ENCODE measurements around the gene AURKB. TPM values are rescaled to one million over a fixed set of nuclear protein-coding genes. Genes with fewer than 3 reads are reported as not detected.
"Not testable (repeated sequence)": the region's sequence is repeated elsewhere in the genome, so short reads cannot be mapped to it uniquely, and the experiment has no call there.

AURKB gene
- total and polyA plus RNA-seq, 3 donors from 2014 or later = 2.4 to 3.7 (median 3.2) TPM

- DNase-seq = no peak
- H3K27ac ChIP-seq = no peak overlapping the region
- no peaks in the 10 kb centered on the region for H3K27me3 ChIP-seq
- WGBS, 2 donors = 89 to 94% methylated on average over 8 to 9 of the region's 9 CpGs
- no peak overlapping the region for H3K4me3 ChIP-seq
- H3K9me3 ChIP-seq = no peaks in the 10 kb centered on the region
- intact Hi-C loops (cut with DNase I; ENCODE audit: low total_unique reads) = no loop called here
- H3K36me3 ChIP-seq (ENCODE audit: low read depth, missing control alignments) = no peaks in the 10 kb centered on the region
- TF ChIP-seq POLR2A (IDR thresholded peaks at IDR 0.05) (no peak), CTCF (IDR thresholded peaks at IDR 0.05) (no peak)
- H3K4me1 ChIP-seq = no peaks in the 10 kb centered on the region
Measured at GRCh38 chr17:8255499-8255898, 45.1 kb upstream of the AURKB start.

GRCh38 chr17:8254881-8255280, 44.5 kb upstream of the AURKB start:
- 97 to 100% methylated on average over 8 to 11 of the region's 11 CpGs for WGBS, 2 donors
- Histone ChIP-seq H3K9me3 (no peaks in the 10 kb centered on the region), H3K27ac (no peak overlapping the region), H3K36me3 (ENCODE audit: low read depth, missing control alignments) (no peaks in the 10 kb centered on the region), H3K27me3 (no peaks in the 10 kb centered on the region), H3K4me1 (peaks cover 4% of the 10 kb centered on the region), H3K4me3 (no peak overlapping the region)
- no peak for TF ChIP-seq CTCF (IDR thresholded peaks at IDR 0.05)
- TF ChIP-seq POLR2A (IDR thresholded peaks at IDR 0.05) = no peak
- intact Hi-C loops (cut with DNase I; ENCODE audit: low total_unique reads) = no loop called here
- no peak for DNase-seq

- Histone ChIP-seq H3K27ac (no peak overlapping the region), H3K27me3 (no peaks in the 10 kb centered on the region), H3K9me3 (no peaks in the 10 kb centered on the region), H3K4me3 (no peak overlapping the region), H3K36me3 (ENCODE audit: low read depth, missing control alignments) (no peaks in the 10 kb centered on the region), H3K4me1 (peaks cover 9% of the 10 kb centered on the region)
- intact Hi-C loops (cut with DNase I; ENCODE audit: low total_unique reads) = no loop called here
- 64 to 73% methylated on average over 8 of the region's 8 CpGs for WGBS, 2 donors
- TF ChIP-seq CTCF (IDR thresholded peaks at IDR 0.05) (peak in 1 of 3 experiments; percentile 27), POLR2A (IDR thresholded peaks at IDR 0.05) (no peak)
- DNase-seq = peak; percentile 73
Measured at GRCh38 chr17:8253801-8254200, 43.4 kb upstream of the AURKB start.

- H3K27me3 ChIP-seq; H3K4me3 ChIP-seq; H3K36me3 ChIP-seq (ENCODE audit: low read depth, missing control alignments); H3K9me3 ChIP-seq; H3K27ac ChIP-seq; DNase-seq; intact Hi-C loops (cut with DNase I; ENCODE audit: low total_unique reads): not testable (repeated sequence)
- 90 to 96% methylated on average over 2 of the region's 2 CpGs for WGBS, 2 donors
- H3K4me1 ChIP-seq = peaks cover 11% of the 10 kb centered on the region
Measured at GRCh38 chr17:8251411-8251810, 41.0 kb upstream of the AURKB start.

- Histone ChIP-seq H3K4me3 (peak overlapping the region; percentile 78 to 95), H3K27me3 (no peaks in the 10 kb centered on the region), H3K27ac (peak overlapping the region in 1 of 2 donors; percentile 98), H3K4me1 (peaks cover 11% of the 10 kb centered on the region), H3K9me3 (no peaks in the 10 kb centered on the region), H3K36me3 (ENCODE audit: low read depth, missing control alignments) (no peaks in the 10 kb centered on the region)
- WGBS, 2 donors = 4 to 9% methylated on average over 10 of the region's 10 CpGs
- no peak for DNase-seq
- no peak for TF ChIP-seq POLR2A (IDR thresholded peaks at IDR 0.05)
- no peak for TF ChIP-seq CTCF (IDR thresholded peaks at IDR 0.05)
- intact Hi-C loops (cut with DNase I; ENCODE audit: low total_unique reads) = no loop called here
Measured at GRCh38 chr17:8249621-8250500, 39.5 kb upstream of the AURKB start.

All from testis (tissue), 3 donors.